ENCODE results near the gene PPP1R37. TPM values are rescaled to one million over a fixed set of nuclear protein-coding genes. Genes with fewer than 3 reads are reported as not detected.

PPP1R37 gene
- total and polyA plus RNA-seq, 2 of the 13 experiments (the other 11 are each of a cell fraction or from before 2014, with no cell fraction given) = 9.0 to 14.3 TPM

GRCh38 chr19:45079063-45079910 is 13.7 kb upstream of the PPP1R37 start, which contains the start of gene GEMIN7 (continued):
- TF ChIP-seq KLF12 (CRISPR knock-in tag; IDR thresholded peaks at IDR 0.05; ENCODE audit: borderline replicate concordance) = peak; percentile 95
- no peak for TF ChIP-seq ATAD3A (CRISPR knock-in tag; IDR thresholded peaks at IDR 0.05)
- peak; percentile 75; the same call in 1 of the 2 replicates for TF ChIP-seq ZNF101 (CRISPR knock-in tag; IDR thresholded peaks at IDR 0.05; ENCODE audit: borderline replicate concordance, low read depth)
- TF ChIP-seq DMAP1 (CRISPR knock-in tag; IDR thresholded peaks at IDR 0.05) = peak; percentile 88
- peak; percentile 52 for TF ChIP-seq CBX1 (IDR thresholded peaks at IDR 0.05; ENCODE audit: low read depth)
- no peak for TF ChIP-seq DNMT3B (CRISPR knock-in tag; conservative IDR thresholded peaks at IDR 0.05)
- TF ChIP-seq TP53 (CRISPR knock-in tag; conservative IDR thresholded peaks at IDR 0.05) = peak; percentile 73; the same call in 1 of the 2 replicates
- peak; percentile 58; the same call in 1 of the 2 replicates for TF ChIP-seq SP140L (CRISPR knock-in tag; IDR thresholded peaks at IDR 0.05; ENCODE audit: borderline replicate concordance)
- TF ChIP-seq ZNF768 (CRISPR knock-in tag; IDR thresholded peaks at IDR 0.05) = peak; percentile 86
- TF ChIP-seq KLF9 (CRISPR knock-in tag; IDR thresholded peaks at IDR 0.05; ENCODE audit: low read depth) = no peak
- TF ChIP-seq ZNF574 (CRISPR knock-in tag; IDR thresholded peaks at IDR 0.05) = peak; percentile 97
- peak; percentile 81; the same call in 1 of the 2 replicates for TF ChIP-seq FOXM1 (CRISPR knock-in tag; IDR thresholded peaks at IDR 0.05)
- TF ChIP-seq MYNN (CRISPR knock-in tag; IDR thresholded peaks at IDR 0.05; ENCODE audit: low read depth) = 0 out of 2 replicates have a peak, but pooled peaks have one; percentile 48
- TF ChIP-seq ZBTB1 (CRISPR knock-in tag; IDR thresholded peaks at IDR 0.05; ENCODE audit: borderline replicate concordance) = no peak
- peak; percentile 93 for TF ChIP-seq ASH2L (IDR thresholded peaks at IDR 0.05; ENCODE audit: insufficient read length, low read depth, low read length)
- peak; percentile 70; the same call in 1 of the 2 replicates for TF ChIP-seq ZNF775 (CRISPR knock-in tag; IDR thresholded peaks at IDR 0.05; ENCODE audit: borderline replicate concordance)
- no peak for TF ChIP-seq PRPF4 (IDR thresholded peaks at IDR 0.05; ENCODE audit: low read depth, low read length, poor library complexity, severe bottlenecking)
- peak; percentile 97 for TF ChIP-seq ZSCAN20 (CRISPR knock-in tag; IDR thresholded peaks at IDR 0.05; ENCODE audit: borderline replicate concordance)
- TF ChIP-seq PITX1 (CRISPR knock-in tag; IDR thresholded peaks at IDR 0.05) = no peak
- 0 out of 2 replicates have a peak, but pooled peaks have one; percentile 22 for TF ChIP-seq XBP1 (CRISPR knock-in tag; IDR thresholded peaks at IDR 0.05)
- peak; percentile 94; the same call in 1 of the 2 replicates for TF ChIP-seq ZNF235 (CRISPR knock-in tag; IDR thresholded peaks at IDR 0.05; ENCODE audit: borderline replicate concordance)
- peak; percentile 53; the same call in 1 of the 2 replicates for TF ChIP-seq ZNF335 (CRISPR knock-in tag; IDR thresholded peaks at IDR 0.05)
- TF ChIP-seq NFIB (CRISPR knock-in tag; IDR thresholded peaks at IDR 0.05; ENCODE audit: borderline replicate concordance) = no peak
- peak; percentile 88; the same call in 1 of the 2 replicates for TF ChIP-seq ZNF749 (CRISPR knock-in tag; IDR thresholded peaks at IDR 0.05; ENCODE audit: borderline replicate concordance)
- TF ChIP-seq ESRRA (CRISPR knock-in tag; IDR thresholded peaks at IDR 0.05; ENCODE audit: low read depth) = peak; percentile 87
- TF ChIP-seq PBX2 (CRISPR knock-in tag; IDR thresholded peaks at IDR 0.05) = no peak

Data from HepG2 (cell line).